Omental fat pad (tissue), 4 donors: ENCODE measurements around the gene TULP1. TPM values are rescaled to one million over a fixed set of nuclear protein-coding genes. Genes with fewer than 3 reads are reported as not detected.

ENCODE experiments used
- ATAC-seq: fragments of 150-250 bp; one replicate; pipeline ENCODE4 v1.9.1; 2016; ENCODE audit warnings: mild to moderate bottlenecking, moderate library complexity; ENCODE audit not compliant: low FRiP score
- DNase-seq: peaks from one replicate; pipeline ENCODE4 v3.0.0-alpha.2; 2019; ENCODE audit warnings: low spot score
- CTCF ChIP-seq, 3 donors: fragments of 450-650 bp; IDR thresholded peaks; one replicate each; pipeline ENCODE4 v1.5.1; 2016 to 2017; ENCODE audit warnings: antibody characterized with exemption in 3 of 3, mild to moderate bottlenecking in 3 of 3, moderate library complexity in 2 of 3
- total RNA-seq, 4 donors: library from RNA; depleted of rRNA; stranded (reverse); fragments of >200 nt; gene quantifications; one replicate each; pipeline ENCODE4 v1.1.0, GENCODE V29; 2016

Gene TULP1
- total RNA-seq, 4 donors from 2014 or later = 0.28 TPM; not detected in 3

- DNase-seq (no peak), ATAC-seq (no peak)
- no peak for TF ChIP-seq CTCF (IDR thresholded peaks at IDR 0.05)
Observed at GRCh38 chr6:35473075-35473849, 39.4 kb downstream of the TULP1 start.

- DNase-seq (no peak), ATAC-seq (no peak)
- no peak for TF ChIP-seq CTCF (IDR thresholded peaks at IDR 0.05)
Observed at GRCh38 chr6:35471836-35472345, 40.8 kb downstream of the TULP1 start.

GRCh38 chr6:35470663-35471120 lies 42.0 kb downstream of the TULP1 start:
- DNase-seq = no peak
- no peak for TF ChIP-seq CTCF (IDR thresholded peaks at IDR 0.05)
- ATAC-seq = no peak

GRCh38 chr6:35469751-35470662 lies 42.7 kb downstream of the TULP1 start:
- DNase-seq (no peak), ATAC-seq (no peak)
- TF ChIP-seq CTCF (IDR thresholded peaks at IDR 0.05) = no peak

- no peak for DNase-seq
- TF ChIP-seq CTCF (IDR thresholded peaks at IDR 0.05) = no peak
- peak; percentile 2 for ATAC-seq
Observed at GRCh38 chr6:35468980-35469750, 43.5 kb downstream of the TULP1 start.

- DNase-seq (peak; percentile 92), ATAC-seq (peak; percentile 93)
- TF ChIP-seq CTCF (IDR thresholded peaks at IDR 0.05) = peak in 2 of 3 donors; percentile 75 to 91
Observed at GRCh38 chr6:35468181-35468979, 44.3 kb downstream of the TULP1 start, which contains the start of gene RPL10A. Gene RPL10A, plus strand, starts transcription at chr6:35468401. Its CDS starts 34 bp downstream, at chr6:35468435.
